NCI-H345 (cell line): ENCODE results near the gene PLD1.

Experiments used
- DNase-seq: peaks from one replicate; lab custom pipeline; 2025; lab: John Stamatoyannopoulos, UW

The PLD1 gene

GRCh38 chr3:171559586-171559985, 250.7 kb downstream of the PLD1 start:
- DNase-seq = no peak

DNA sequence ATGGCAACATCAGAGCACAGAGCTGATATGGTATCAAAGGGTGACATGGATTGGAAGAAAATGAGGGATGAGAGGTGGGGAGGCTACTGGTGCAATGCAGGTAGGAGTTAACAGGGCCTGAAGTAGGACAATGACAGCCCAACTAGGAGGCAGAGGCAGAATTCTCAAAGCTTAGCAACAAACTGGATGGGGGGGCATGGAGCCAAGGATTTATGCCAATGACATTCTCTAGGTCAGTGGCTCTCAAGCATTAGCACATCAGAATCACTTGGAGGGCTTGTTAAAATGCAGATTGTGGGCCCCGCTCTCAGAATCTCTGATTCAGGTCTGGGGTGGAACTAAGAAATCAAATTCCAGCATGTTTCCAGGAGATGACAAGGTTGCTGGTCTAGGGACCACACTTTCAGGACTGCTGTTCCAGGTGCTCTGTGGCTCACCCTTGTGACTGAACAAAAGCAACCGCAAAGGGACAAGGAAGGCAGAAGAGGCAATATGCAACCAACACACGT, 252.0 kb downstream of the PLD1 start:
- DNase-seq = no peak

DNA sequence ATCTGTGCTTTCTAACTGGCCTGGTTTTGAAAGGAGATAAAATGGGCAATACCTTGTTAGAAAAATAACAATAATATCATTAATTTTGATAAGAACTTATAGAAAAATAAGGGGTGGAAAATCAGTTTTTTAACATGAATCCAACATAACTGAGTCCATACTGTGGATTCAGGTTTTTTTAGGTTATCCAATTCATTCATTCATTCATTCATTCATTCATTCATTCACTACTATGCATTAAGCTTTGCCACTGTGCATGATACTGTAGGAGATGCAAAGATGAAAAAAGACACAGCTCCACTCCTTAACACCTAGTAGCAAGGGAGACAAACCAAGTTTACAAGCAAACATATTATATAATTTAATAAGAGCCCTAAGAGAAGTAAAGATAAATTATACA, 253.1 kb downstream of the PLD1 start:
- no peak for DNase-seq

- no peak for DNase-seq
Observed at GRCh38 chr3:171556574-171557145, 253.6 kb downstream of the PLD1 start.

GRCh38 chr3:171556148-171556547, 254.1 kb downstream of the PLD1 start:
- DNase-seq = no peak

GRCh38 chr3:171553086-171553485, 257.2 kb downstream of the PLD1 start:
- DNase-seq = no peak

- no peak for DNase-seq
Observed at GRCh38 chr3:171552531-171552930, 257.8 kb downstream of the PLD1 start.

DNA sequence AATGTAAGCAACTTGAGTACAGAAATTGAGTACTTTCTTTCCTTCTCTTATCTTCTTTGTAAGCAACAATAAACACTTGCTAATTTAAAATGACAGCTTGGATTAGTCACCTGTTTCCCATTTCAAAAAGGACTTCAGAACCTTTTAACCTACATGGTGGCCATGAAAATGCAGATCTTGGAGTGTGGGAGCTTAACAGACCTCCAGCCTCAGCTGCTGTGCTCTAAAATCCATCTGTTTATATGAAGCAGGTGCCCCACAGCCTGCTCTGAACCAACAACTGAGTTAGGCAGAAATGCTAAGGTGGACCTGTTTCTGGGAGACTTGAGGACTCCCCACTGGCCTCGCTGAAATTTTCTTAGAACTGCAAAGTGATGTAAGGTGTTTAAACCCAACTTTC, 259.0 kb downstream of the PLD1 start:
- DNase-seq = no peak
